Measurements from ENCODE around the gene CRABP1. TPM values are rescaled to one million over a fixed set of nuclear protein-coding genes. Genes with fewer than 3 reads are reported as not detected.
A peak's percentile ranks its signal among the peaks of the same experiment; 100 is the strongest.

The CRABP1 gene
- polyA plus RNA-seq, 3 donors, result not detected

- Histone ChIP-seq H3K27ac (ENCODE audit: low read depth in 1 of 2, low read length in 2 of 2) (no peak overlapping the region), H3K79me2 (ENCODE audit: insufficient read depth, low read length) (peaks cover 15% of the 10 kb centered on the region), H3K9me3 (replicated peaks in 1 of 2; ENCODE audit: control insufficient read depth in 1 of 2, insufficient read depth in 1 of 2, low read length in 2 of 2) (no peaks in the 10 kb centered on the region), H3K9ac (ENCODE audit: insufficient read depth, low read length, poor library complexity, severe bottlenecking) (no peak overlapping the region), H4K20me1 (ENCODE audit: insufficient read depth, low read length) (no peaks in the 10 kb centered on the region), H3K36me3 (replicated peaks in 1 of 2; ENCODE audit: control insufficient read depth in 1 of 2, insufficient read depth in 2 of 2, low read length in 2 of 2) (peaks cover 54 to 83% of the 10 kb centered on the region in 2 donors), H3K4me2 (replicated peaks; ENCODE audit: extremely low read depth, low read length, poor library complexity, severe bottlenecking) (no peak overlapping the region), H2AFZ (ENCODE audit: insufficient read depth, low read depth, low read length, poor library complexity, severe bottlenecking) (no peak overlapping the region), H3K27me3 (ENCODE audit: control insufficient read depth in 2 of 2, insufficient read depth in 2 of 2, low read length in 2 of 2) (no peaks in the 10 kb centered on the region), H3K4me1 (ENCODE audit: control insufficient read depth in 1 of 2, insufficient read depth in 2 of 2, low read length in 2 of 2) (no peaks in the 10 kb centered on the region), H3K4me3 (replicated peaks in 1 of 3; ENCODE audit: low read depth in 2 of 3, low read length in 3 of 3) (no peak overlapping the region)
- TF ChIP-seq CTCF (IDR thresholded peaks at IDR 0.05), result no peak
- WGBS (ENCODE audit: insufficient coverage), result 100% methylated on average over 2 of the region's 2 CpGs
- H3K4me3 Mint-ChIP-seq, result no peak overlapping the region
- H3K36me3 Mint-ChIP-seq, result peaks cover 59 to 63% of the 10 kb centered on the region in 2 donors
- no peaks in the 10 kb centered on the region for H3K27me3 Mint-ChIP-seq (ENCODE audit: low read depth in 3 of 3)
- intact Hi-C loops (cut with micrococcal nuclease), result no loop called here
- no peaks in the 10 kb centered on the region for H3K9me3 Mint-ChIP-seq
- peaks cover 3% of the 10 kb centered on the region for H3K4me1 Mint-ChIP-seq
- DNase-seq, result no peak
- peak overlapping the region in 1 of 7 donors; percentile 50 for H3K27ac Mint-ChIP-seq
Measured at GRCh38 chr15:78291698-78292097, 48.5 kb upstream of the CRABP1 start.

- no peak overlapping the region for H3K27ac Mint-ChIP-seq
- Histone ChIP-seq H2AFZ (ENCODE audit: insufficient read depth, low read depth, low read length, poor library complexity, severe bottlenecking) (no peak overlapping the region), H3K36me3 (replicated peaks in 1 of 2; ENCODE audit: control insufficient read depth in 1 of 2, insufficient read depth in 2 of 2, low read length in 2 of 2) (peaks cover 49 to 77% of the 10 kb centered on the region in 2 donors), H3K79me2 (ENCODE audit: insufficient read depth, low read length) (peaks cover 20% of the 10 kb centered on the region), H3K9ac (ENCODE audit: insufficient read depth, low read length, poor library complexity, severe bottlenecking) (no peak overlapping the region), H3K4me2 (replicated peaks; ENCODE audit: extremely low read depth, low read length, poor library complexity, severe bottlenecking) (no peak overlapping the region), H3K4me1 (ENCODE audit: control insufficient read depth in 1 of 2, insufficient read depth in 2 of 2, low read length in 2 of 2) (no peaks in the 10 kb centered on the region), H3K4me3 (replicated peaks in 1 of 3; ENCODE audit: low read depth in 2 of 3, low read length in 3 of 3) (no peak overlapping the region), H3K27me3 (ENCODE audit: control insufficient read depth in 2 of 2, insufficient read depth in 2 of 2, low read length in 2 of 2) (no peaks in the 10 kb centered on the region), H3K27ac (ENCODE audit: low read depth in 1 of 2, low read length in 2 of 2) (no peak overlapping the region), H3K9me3 (replicated peaks in 1 of 2; ENCODE audit: control insufficient read depth in 1 of 2, insufficient read depth in 1 of 2, low read length in 2 of 2) (no peaks in the 10 kb centered on the region), H4K20me1 (ENCODE audit: insufficient read depth, low read length) (no peaks in the 10 kb centered on the region)
- no peaks in the 10 kb centered on the region for H3K9me3 Mint-ChIP-seq
- no peaks in the 10 kb centered on the region for H3K27me3 Mint-ChIP-seq (ENCODE audit: low read depth in 3 of 3)
- H3K4me3 Mint-ChIP-seq, result no peak overlapping the region
- peaks cover 3% of the 10 kb centered on the region for H3K4me1 Mint-ChIP-seq
- TF ChIP-seq CTCF (IDR thresholded peaks at IDR 0.05), result no peak
- intact Hi-C loops (cut with micrococcal nuclease), result no loop called here
- no peak for DNase-seq
- peaks cover 54 to 59% of the 10 kb centered on the region in 2 donors for H3K36me3 Mint-ChIP-seq
- 100% methylated on average over 1 of the region's 1 CpG for WGBS (ENCODE audit: insufficient coverage)
Measured at GRCh38 chr15:78292219-78292618, 47.9 kb upstream of the CRABP1 start.
